GM18867 (cell line): ENCODE measurements around the gene CREBZF.
"Not testable (repeated sequence)": the region's sequence is repeated elsewhere in the genome, so short reads cannot be mapped to it uniquely, and the experiment has no call there.

Experiments used
- ATAC-seq: cut with Tn5 transposase; IDR thresholded peaks from one replicate; pipeline ENCODE4 v1.9.1; 2021; ENCODE audit warnings: mild to moderate bottlenecking, moderate library complexity; ENCODE audit not compliant: unreplicated experiment

Gene CREBZF

GRCh38 chr11:85672105-85672902 lies 7.4 kb upstream of the CREBZF start:
- ATAC-seq = no peak

GRCh38 chr11:85670949-85671663 lies 6.2 kb upstream of the CREBZF start:
- not testable (repeated sequence) for ATAC-seq

- no peak for ATAC-seq
These were observed 3.2 kb upstream of the CREBZF start for GRCh38 chr11:85668157-85668556.

GRCh38 chr11:85666687-85667086 lies 1.8 kb upstream of the CREBZF start:
- ATAC-seq = no peak

- ATAC-seq = no peak
These were observed 804 bp upstream of the CREBZF start for GRCh38 chr11:85665733-85666132.

- peak; percentile 79 for ATAC-seq
These were observed 945 bp downstream of the CREBZF start for GRCh38 chr11:85663753-85664614.

GRCh38 chr11:85663080-85663752 lies 1.7 kb downstream of the CREBZF start:
- no peak for ATAC-seq

GRCh38 chr11:85661972-85662664 lies 2.8 kb downstream of the CREBZF start:
- ATAC-seq = no peak

GRCh38 chr11:85658180-85658579 lies 6.7 kb downstream of the CREBZF start:
- no peak for ATAC-seq

GRCh38 chr11:85656777-85657176 lies 8.2 kb downstream of the CREBZF start:
- no peak for ATAC-seq

GRCh38 chr11:85654343-85654742 lies 10.6 kb downstream of the CREBZF start:
- ATAC-seq = not testable (repeated sequence)

GRCh38 chr11:85652786-85653447 lies 12.0 kb downstream of the CREBZF start:
- no peak for ATAC-seq

GRCh38 chr11:85651118-85651517 lies 13.8 kb downstream of the CREBZF start:
- ATAC-seq = no peak

- peak; percentile 100 for ATAC-seq
These were observed 17.2 kb downstream of the CREBZF start, which contains the start of gene TMEM126A for GRCh38 chr11:85647604-85648299. Gene TMEM126A, plus strand, starts transcription at chr11:85647967. Its CDS starts 2,289 bp downstream, at chr11:85650256.

- no peak for ATAC-seq
These were observed 17.9 kb downstream of the CREBZF start for GRCh38 chr11:85647078-85647477.

- ATAC-seq = no peak
These were observed 21.7 kb downstream of the CREBZF start for GRCh38 chr11:85643191-85643614.

GRCh38 chr11:85634747-85635146 lies 30.2 kb downstream of the CREBZF start:
- ATAC-seq = no peak

GRCh38 chr11:85628771-85629341 lies 36.1 kb downstream of the CREBZF start:
- peak; percentile 16 for ATAC-seq
